ENCODE results near the gene METTL4. TPM values are rescaled to one million over a fixed set of nuclear protein-coding genes. Genes with fewer than 3 reads are reported as not detected.

The METTL4 gene
- polyA plus RNA-seq, 1 donor from 2014 or later = 12.7 TPM

- Histone ChIP-seq H3K79me2 (replicated peaks; ENCODE audit: insufficient read depth, low read length) (no peaks in the 10 kb centered on the region), H3F3A (ENCODE audit: insufficient read depth, low read length, poor library complexity, severe bottlenecking) (no peaks in the 10 kb centered on the region), H3K27ac (ENCODE audit: low read length) (no peak overlapping the region), H3K27me3 (ENCODE audit: insufficient read depth, low read depth, low read length) (no peaks in the 10 kb centered on the region), H4K20me1 (ENCODE audit: insufficient read depth) (no peaks in the 10 kb centered on the region), H3K4me2 (ENCODE audit: low read length) (no peak overlapping the region), H3K9me2 (ENCODE audit: insufficient read depth, low read length) (no peaks in the 10 kb centered on the region), H3K36me3 (ENCODE audit: insufficient read depth, low read length) (no peaks in the 10 kb centered on the region), H3K4me3 (ENCODE audit: low read length) (no peak overlapping the region), H3K9me3 (ENCODE audit: low read length) (no peaks in the 10 kb centered on the region), H3K9ac (ENCODE audit: low read length) (no peak overlapping the region), H2AFZ (ENCODE audit: low read depth, low read length) (no peak overlapping the region)
- no peak for TF ChIP-seq EZH2 (IDR thresholded peaks at IDR 0.05; ENCODE audit: borderline replicate concordance, insufficient read depth, low read length, poor library complexity, severe bottlenecking)
- TF ChIP-seq EP300 (conservative IDR thresholded peaks at IDR 0.05; ENCODE audit: poor library complexity, severe bottlenecking) = no peak
- TF ChIP-seq MXI1 (conservative IDR thresholded peaks at IDR 0.05; ENCODE audit: poor library complexity, severe bottlenecking) = no peak
- TF ChIP-seq REST (IDR thresholded peaks at IDR 0.05; ENCODE audit: borderline replicate concordance) = no peak
- TF ChIP-seq POLR2AphosphoS5 (IDR thresholded peaks at IDR 0.05) = no peak
These were observed 35.0 kb upstream of the METTL4 start for GRCh38 chr18:2606335-2606734.

DNA sequence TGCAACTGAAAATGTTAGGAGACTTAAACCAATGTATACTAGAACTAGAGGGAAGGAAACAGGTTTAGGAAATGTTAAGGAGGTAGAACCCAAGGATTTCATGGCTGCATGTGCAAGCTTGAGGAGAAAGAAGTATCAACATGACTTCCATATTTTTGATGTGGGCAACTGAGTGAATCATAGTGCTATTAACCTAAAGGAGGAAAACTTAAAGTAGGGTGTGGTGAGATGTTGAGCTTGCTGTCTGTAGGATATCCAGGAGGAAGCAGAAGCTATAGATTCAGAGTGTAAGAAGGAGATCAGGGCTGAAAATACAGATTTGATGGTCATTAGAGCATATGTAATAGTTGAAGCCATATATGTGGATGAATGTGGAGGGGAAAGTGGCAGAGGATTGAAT, 31.5 kb upstream of the METTL4 start:
- Histone ChIP-seq H4K20me1 (ENCODE audit: insufficient read depth) (no peaks in the 10 kb centered on the region), H3K27me3 (ENCODE audit: insufficient read depth, low read depth, low read length) (no peaks in the 10 kb centered on the region), H3K9me3 (ENCODE audit: low read length) (no peaks in the 10 kb centered on the region), H3K4me3 (ENCODE audit: low read length) (no peak overlapping the region), H3F3A (ENCODE audit: insufficient read depth, low read length, poor library complexity, severe bottlenecking) (no peaks in the 10 kb centered on the region), H3K4me2 (ENCODE audit: low read length) (no peak overlapping the region), H3K9me2 (ENCODE audit: insufficient read depth, low read length) (no peaks in the 10 kb centered on the region), H3K9ac (ENCODE audit: low read length) (no peak overlapping the region), H3K27ac (ENCODE audit: low read length) (no peak overlapping the region), H3K79me2 (replicated peaks; ENCODE audit: insufficient read depth, low read length) (no peaks in the 10 kb centered on the region), H3K36me3 (ENCODE audit: insufficient read depth, low read length) (no peaks in the 10 kb centered on the region), H2AFZ (ENCODE audit: low read depth, low read length) (no peak overlapping the region)
- TF ChIP-seq EZH2 (IDR thresholded peaks at IDR 0.05; ENCODE audit: borderline replicate concordance, insufficient read depth, low read length, poor library complexity, severe bottlenecking) (no peak), SMC3 (conservative IDR thresholded peaks at IDR 0.05; ENCODE audit: poor library complexity) (no peak), POLR2AphosphoS5 (IDR thresholded peaks at IDR 0.05) (no peak), REST (IDR thresholded peaks at IDR 0.05; ENCODE audit: borderline replicate concordance) (no peak), MXI1 (conservative IDR thresholded peaks at IDR 0.05; ENCODE audit: poor library complexity, severe bottlenecking) (no peak), RAD21 (conservative IDR thresholded peaks at IDR 0.05) (no peak), EP300 (conservative IDR thresholded peaks at IDR 0.05; ENCODE audit: poor library complexity, severe bottlenecking) (no peak), TAF1 (IDR thresholded peaks at IDR 0.05; ENCODE audit: low read depth) (no peak)
- TF ChIP-seq, protein P1, sequence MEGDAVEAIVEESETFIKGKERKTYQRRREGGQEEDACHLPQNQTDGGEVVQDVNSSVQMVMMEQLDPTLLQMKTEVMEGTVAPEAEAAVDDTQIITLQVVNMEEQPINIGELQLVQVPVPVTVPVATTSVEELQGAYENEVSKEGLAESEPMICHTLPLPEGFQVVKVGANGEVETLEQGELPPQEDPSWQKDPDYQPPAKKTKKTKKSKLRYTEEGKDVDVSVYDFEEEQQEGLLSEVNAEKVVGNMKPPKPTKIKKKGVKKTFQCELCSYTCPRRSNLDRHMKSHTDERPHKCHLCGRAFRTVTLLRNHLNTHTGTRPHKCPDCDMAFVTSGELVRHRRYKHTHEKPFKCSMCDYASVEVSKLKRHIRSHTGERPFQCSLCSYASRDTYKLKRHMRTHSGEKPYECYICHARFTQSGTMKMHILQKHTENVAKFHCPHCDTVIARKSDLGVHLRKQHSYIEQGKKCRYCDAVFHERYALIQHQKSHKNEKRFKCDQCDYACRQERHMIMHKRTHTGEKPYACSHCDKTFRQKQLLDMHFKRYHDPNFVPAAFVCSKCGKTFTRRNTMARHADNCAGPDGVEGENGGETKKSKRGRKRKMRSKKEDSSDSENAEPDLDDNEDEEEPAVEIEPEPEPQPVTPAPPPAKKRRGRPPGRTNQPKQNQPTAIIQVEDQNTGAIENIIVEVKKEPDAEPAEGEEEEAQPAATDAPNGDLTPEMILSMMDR (IDR thresholded peaks at IDR 0.05; ENCODE audit: poor library complexity, severe bottlenecking) = no peak

Measured in neural cell (in vitro differentiated cells).